CD4-positive, alpha-beta T cell treated with Interleukin-12 subunit alpha and Interleukin-12 subunit beta, for 1 hour (primary cell): ENCODE results near the gene SPNS2.

ENCODE experiments used
- DNase-seq: peaks from one replicate; pipeline ENCODE4 v3.0.0-alpha.2; 2020

SPNS2 gene

DNA sequence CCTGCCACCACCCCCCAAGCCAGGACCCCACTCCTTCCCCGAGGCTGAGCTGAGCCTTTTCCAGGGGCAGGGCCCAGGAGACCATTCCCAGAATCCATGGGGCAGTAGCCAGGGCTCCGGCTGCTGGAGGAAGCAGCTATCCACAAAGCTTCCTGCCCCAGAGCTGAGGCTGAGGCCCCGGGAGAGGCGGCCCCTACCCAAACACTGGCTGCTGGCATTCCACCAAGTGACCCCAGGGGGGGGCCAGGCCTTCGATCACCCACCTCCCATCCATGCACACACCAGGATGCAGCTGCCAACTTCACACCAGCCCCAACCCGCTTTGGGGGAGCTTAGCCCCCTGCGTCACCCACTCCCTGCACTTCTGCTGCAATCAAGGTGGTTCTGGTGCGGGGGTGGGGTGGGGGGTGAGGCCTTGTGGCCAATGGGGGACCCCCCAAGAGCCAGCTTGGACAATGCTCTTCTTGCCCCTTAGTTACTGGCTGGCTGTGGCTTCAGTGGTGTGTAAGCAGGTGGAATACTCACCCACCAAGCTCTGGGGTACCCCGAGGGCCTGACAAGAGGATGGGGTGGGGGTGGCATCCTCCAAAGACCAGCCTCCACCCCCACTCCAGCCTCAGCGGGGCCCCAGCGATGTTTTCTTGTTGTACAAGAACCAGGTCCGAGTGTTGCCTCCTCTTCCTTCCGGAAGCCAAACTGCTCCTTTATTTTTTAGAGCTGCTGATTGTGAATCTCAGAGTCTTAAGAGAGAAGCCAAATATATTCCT is 39.7 kb downstream of the SPNS2 start:
- DNase-seq = no peak

GRCh38 chr17:4539025-4539424 is 40.3 kb downstream of the SPNS2 start:
- no peak for DNase-seq

DNA sequence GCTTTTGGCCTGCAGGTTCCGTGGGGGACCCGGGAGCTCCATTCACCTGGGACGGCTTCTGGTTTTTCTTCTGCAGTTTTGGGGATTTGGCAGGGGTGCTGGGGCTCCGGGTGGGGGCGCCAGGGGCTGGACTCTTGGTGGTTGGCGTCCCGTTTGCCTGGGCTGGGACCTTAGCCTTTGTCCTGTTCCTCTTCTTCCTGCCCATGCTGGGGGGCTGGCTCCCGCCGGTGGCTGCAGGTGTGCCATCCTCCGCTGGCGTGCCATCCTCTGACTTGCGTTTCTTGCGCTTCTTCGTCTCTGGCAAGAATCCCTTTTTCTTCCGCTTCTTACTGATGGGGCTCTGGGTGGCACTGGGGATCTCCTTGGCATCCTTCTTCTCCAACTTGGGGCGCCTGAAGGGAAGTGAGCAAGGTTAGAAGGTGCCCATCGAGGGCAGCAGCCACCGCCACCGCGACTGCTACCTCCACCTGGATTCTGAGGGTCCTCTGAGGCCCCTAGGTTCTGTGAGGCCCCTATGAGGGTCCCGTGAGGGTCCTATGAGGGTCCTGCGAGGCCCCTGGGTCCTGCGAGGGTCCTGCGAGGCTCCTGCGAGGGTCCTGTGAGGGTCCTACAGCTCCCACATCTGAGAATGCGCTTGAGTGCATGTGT is 41.0 kb downstream of the SPNS2 start:
- DNase-seq = no peak

DNA sequence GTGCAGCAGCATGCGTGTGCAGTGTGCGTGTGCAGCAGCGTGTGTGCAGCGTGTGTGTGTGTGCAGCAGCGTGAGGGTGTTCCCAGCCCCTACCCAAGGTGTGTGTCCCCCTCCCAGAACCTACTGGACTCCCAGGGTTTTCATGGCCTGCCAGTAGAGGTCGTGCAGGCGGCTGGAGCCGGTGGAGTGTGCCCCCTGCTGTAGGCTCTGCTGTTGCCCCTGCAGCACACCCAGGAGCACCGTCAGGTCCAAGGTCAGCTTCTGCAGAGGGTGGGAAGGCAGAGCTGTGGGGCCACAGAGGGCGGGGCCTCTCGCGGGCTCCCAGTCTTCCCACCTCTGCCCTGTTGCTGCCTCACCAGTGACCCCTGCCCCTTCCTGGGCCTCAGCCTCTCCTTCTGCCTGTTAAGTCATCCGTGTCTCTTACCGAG is 41.6 kb downstream of the SPNS2 start:
- no peak for DNase-seq

DNA sequence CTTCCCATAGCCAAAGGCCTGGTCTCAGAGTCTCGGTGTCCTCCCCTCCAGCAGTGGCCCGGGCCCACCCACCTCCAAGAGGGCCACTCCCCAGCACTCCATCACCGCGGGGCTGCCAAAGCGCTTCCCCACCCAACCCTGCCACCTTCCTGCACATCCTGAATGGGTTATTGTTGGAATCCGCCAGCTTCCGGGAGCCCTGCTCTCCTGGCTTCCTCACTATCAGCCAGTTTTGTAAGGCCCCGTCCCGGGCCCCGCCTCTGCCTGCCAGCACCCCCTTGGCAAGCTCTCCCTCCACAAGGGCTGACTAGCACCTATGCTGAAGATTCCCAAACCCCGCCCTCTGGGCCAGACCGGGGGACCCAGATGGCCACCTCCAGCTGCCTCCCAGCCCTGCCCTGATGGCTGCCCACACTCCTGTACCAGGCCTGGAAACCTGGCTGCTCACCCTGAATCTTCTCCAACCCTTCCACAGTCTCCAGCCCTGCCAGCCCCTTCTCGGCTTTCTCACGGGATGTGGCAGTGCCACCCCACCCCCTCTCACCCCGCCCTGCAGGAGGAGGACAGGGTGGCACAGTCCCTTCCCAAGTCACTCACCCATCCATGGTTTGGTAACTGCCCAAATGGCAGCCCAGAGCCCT is 42.1 kb downstream of the SPNS2 start:
- no peak for DNase-seq

DNA sequence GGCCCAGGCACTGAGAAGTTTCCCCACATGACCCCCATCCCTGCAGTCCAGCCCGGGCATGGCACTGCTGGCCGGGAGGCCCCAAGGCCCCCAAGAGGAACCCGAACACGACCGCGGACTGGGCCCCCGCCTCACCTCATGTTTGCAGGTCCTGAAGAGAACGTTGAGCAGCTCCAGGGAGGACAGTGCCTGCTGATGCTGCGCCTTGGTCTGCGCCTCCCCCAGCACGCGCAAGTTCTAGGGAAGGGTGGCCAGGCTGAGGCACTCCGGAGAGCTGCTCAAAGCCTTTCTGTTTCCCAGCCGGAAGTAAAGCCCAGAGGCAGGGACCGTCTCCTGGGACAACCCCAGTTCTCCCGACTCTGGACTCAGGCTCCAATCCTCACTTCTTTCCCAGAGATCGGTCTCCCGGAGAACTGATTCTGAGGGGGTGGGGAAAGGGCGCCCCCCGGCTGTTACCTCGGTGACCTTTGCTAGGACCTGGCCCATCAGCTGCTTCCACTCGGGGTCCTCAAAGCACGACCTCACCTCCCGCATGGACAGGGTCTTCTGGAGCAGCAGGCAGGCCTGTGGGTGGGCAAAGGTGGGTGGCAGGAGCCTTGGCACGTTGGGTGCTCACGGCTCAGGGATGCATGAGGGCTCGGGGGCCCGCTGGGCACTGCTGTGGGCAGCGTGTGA is 42.8 kb downstream of the SPNS2 start:
- DNase-seq = no peak

- no peak for DNase-seq
These were observed 43.5 kb downstream of the SPNS2 start for GRCh38 chr17:4542003-4542725.

DNA sequence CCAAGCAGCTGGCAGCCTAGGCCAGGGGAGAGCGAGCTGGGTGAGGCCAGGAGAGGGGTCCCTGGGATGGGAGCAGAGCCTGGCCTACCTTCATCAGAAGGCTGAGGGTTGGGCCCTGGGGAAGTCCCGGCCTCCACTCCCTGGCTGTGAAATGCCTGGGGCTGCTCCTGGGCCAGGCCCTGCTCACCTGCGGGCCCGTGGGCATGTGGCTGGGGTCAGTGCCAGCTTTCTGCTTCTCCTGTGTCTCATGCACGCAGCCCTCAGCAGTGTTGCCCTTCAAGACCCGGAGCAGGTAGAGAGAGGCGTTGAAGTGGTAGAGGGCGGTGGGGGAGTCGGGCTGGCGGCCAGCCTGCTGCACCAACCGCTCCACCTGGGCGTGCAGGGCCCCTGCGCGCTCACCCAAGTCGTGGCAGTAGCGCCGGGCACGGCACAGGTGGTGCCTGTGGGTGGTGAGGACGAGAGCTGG is 44.1 kb downstream of the SPNS2 start:
- DNase-seq = no peak

DNA sequence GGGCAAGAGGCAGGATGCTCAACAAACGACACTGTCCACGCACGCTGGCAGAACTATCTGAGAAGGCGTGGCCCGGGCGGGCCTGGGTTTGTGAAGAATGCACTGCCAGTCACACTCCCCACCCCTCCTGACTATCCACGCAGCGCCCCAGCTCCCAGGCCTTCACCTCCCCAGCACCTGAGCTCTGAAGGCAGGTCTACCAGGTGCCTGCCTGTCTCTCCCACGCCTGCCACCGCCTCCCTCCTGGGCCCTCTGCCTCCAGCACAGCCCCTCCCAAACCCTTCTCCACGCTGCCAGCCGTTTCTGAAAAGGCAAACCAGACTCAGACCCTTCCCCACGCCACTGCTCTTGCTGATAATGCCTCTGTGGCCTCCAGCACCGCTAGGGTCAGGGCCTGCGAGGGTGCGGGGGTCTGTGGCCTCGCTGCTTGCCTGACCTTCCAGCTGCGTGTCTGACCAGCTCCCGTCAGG is 44.9 kb downstream of the SPNS2 start:
- no peak for DNase-seq

GRCh38 chr17:4544135-4544950 is 45.7 kb downstream of the SPNS2 start:
- no peak for DNase-seq

GRCh38 chr17:4544951-4545216 is 46.2 kb downstream of the SPNS2 start:
- DNase-seq = no peak

GRCh38 chr17:4545217-4545951 is 46.7 kb downstream of the SPNS2 start:
- DNase-seq = no peak

DNA sequence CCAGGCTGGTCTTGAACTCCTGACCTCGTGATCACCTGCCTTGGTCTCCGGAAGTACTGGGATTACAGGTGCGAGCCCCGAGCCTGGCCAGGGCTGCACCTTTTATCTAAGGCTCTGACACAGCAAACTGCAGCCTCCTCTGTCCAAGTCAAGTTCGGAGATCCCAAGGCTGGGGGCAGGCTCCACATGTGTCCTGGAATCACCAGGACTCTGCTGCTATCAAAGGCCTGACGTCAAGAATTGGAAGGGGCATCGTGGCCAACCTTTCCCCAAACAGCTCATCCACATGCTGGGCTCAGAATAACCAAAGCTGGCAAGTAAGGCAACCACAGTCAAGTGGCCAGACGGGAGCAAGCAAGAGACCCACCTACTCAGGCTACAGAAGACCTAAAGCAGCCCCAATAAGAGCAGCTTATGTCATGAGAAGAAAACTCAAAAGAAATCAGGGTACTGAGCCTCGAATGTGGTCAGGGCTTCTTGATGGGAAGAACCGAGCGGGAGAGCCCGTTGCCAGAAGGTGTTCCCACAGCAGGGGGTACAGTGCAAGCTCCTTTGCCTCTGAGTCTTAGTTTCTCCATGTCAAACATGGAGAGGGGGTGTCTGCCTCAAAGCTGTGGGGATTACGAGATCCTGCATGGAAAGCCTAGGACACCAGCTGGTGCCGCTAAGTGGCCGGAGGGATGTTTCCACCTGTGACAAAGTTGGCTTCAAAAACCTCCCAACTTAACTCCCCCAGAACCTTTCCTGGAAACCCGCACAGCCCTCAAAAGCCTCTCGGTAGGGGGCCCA is 48.6 kb downstream of the SPNS2 start:
- no peak for DNase-seq

DNA sequence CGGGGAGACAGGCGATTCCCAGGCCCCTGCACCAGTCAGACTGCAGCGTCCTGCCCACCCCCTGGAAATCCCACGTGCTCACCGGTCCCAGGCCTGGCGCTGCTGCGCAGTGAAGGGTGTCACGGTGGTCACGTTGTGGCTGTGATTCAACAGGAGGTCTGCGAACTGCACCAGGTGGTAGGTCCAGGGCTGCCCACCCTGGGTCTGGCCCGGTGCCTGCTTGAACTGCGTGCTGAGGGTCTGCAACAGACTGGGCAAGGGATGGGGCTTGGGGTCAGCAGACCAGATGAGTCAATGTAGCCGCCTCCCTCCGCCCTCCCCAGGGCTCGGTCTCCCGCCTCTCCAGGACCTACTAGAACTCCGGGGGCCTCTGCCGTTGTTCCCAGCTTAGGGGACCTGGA is 49.4 kb downstream of the SPNS2 start:
- no peak for DNase-seq

GRCh38 chr17:4548721-4549531 is 50.2 kb downstream of the SPNS2 start:
- no peak for DNase-seq

DNA sequence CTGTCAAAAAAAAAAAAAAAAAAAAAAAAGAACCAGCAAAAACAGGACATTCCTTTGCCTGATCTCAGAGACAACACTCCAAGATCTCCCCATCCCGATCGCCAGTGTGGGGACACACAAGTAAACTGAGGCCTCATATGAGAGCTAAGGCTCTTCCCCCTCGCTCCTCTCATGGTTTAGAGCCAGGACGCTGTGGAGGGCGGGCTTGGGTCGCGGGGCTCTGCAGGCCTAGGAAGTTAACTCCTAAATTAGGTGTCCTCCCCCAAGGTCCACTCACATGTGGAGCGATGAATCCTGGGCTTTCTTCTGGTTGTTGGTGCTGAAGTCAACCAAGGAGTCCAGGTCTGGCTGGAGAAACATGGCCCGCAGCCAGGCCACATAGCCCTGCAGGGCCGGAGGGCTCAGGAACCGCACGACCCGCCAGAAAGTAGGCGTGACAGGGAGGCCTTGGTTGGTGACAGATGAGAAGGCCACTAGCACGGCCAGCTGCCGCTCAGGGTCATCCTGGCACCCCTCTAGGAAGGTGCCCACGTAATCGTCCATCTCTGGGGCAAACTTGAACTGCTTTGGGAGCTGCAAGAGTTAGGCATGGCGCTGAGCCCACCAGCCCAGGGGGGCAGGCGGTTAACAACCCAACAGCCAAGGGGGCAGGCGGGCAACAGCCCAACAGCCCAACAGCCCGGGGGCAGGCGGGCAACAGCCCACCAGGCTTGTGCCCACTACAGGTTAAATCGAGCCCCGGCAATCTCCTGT is 51.3 kb downstream of the SPNS2 start:
- no peak for DNase-seq

- DNase-seq = no peak
These were observed 51.9 kb downstream of the SPNS2 start for GRCh38 chr17:4550534-4551039.

DNA sequence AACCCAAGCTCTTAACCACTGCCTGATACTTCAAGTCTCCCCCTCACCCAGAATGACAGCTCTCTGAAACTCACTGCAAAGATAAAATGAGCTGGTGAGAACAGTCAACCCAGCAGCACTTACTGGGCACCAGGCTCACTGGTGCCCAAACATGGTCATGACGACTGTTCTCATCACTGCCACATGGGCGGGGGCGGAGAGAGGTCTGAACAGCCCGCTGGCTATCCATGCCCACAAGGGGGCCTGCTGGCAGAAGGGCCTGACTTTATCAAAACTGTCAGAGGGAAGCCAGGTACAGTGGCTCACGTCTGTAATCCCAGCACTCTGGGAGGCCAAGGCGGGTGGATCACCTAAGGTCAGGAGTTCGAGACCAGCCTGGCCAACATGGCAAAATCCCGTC is 52.5 kb downstream of the SPNS2 start:
- no peak for DNase-seq
